ENCODE data around the gene PPARG.
A peak's percentile ranks its signal among the peaks of the same experiment; 100 is the strongest.
"Not testable (repeated sequence)": the region's sequence is repeated elsewhere in the genome, so short reads cannot be mapped to it uniquely, and the experiment has no call there.

The PPARG gene

DNA sequence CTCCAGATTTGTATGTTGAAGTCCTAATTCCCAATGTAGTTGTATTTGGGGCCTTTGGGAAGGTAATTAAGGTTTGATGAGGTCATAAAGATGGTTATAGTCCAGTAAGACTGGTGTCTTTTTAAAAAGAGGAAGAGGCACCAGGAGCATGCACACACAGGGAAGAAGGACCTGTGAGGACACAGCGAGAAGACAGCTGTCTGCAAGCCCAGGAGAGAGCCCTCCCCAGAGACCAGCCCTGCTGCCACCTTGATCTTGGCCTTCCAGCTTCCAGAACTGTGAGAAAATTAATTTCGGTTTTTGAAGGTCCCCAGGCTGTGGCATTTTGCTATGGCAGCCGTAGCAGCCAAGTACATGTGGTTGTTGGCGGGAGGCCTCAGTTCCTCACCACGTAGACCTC lies 162.6 kb downstream of the PPARG start:
- H3K4me3 ChIP-seq (ENCODE audit: low read depth in 1 of 5, low read length in 5 of 5), result no peak overlapping the region
- H3K27ac ChIP-seq (ENCODE audit: low read depth, low read length), result peak overlapping the region; percentile 79
- peaks cover 0 to 7% (median 0%) of the 10 kb centered on the region in 5 donors for H3K9me3 ChIP-seq (ENCODE audit: control insufficient read depth in 5 of 5, low read length in 5 of 5)
- H3K36me3 ChIP-seq (ENCODE audit: control insufficient read depth in 5 of 5, insufficient read depth in 5 of 5, low read length in 5 of 5), result peaks cover 0 to 4% (median under 1%) of the 10 kb centered on the region in 5 donors
- peaks cover 2 to 42% (median 30%) of the 10 kb centered on the region in 5 donors for H3K4me1 ChIP-seq (ENCODE audit: control insufficient read depth in 5 of 5, insufficient read depth in 5 of 5, low read length in 5 of 5)
- no peaks in the 10 kb centered on the region for H3K27me3 ChIP-seq (ENCODE audit: control insufficient read depth in 5 of 5, insufficient read depth in 4 of 5, low read length in 5 of 5)
- no peak overlapping the region for H3K9ac ChIP-seq (ENCODE audit: low read length in 5 of 5)

DNA sequence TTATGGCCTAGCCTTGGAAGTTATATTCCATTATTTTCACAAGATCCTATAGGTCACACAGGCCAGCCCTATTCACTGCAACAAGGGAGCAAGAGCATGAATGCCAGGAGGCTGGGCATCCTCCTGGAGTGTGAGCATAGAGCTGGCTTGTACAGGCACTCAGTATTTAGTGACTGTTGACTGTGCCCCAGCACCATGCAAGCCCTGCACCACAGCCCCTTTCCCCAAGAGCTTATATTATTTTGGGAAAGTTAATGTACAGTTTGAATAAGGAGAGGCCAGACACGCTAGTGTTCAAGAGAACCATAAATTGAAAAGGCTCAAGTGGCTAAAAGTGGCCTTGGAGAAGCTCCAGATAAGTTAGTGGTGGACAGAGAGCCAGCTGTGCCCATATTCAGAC lies 163.1 kb downstream of the PPARG start:
- Histone ChIP-seq H3K27me3 (ENCODE audit: control insufficient read depth in 5 of 5, insufficient read depth in 4 of 5, low read length in 5 of 5) (no peaks in the 10 kb centered on the region), H3K4me3 (ENCODE audit: low read depth in 1 of 5, low read length in 5 of 5) (no peak overlapping the region), H3K36me3 (ENCODE audit: control insufficient read depth in 5 of 5, insufficient read depth in 5 of 5, low read length in 5 of 5) (peaks cover 0 to 7% (median 3%) of the 10 kb centered on the region in 5 donors), H3K27ac (ENCODE audit: low read depth, low read length) (peak overlapping the region; percentile 79), H3K9ac (ENCODE audit: low read length in 5 of 5) (no peak overlapping the region), H3K9me3 (ENCODE audit: control insufficient read depth in 5 of 5, low read length in 5 of 5) (peaks cover 0 to 7% (median 0%) of the 10 kb centered on the region in 5 donors), H3K4me1 (ENCODE audit: control insufficient read depth in 5 of 5, insufficient read depth in 5 of 5, low read length in 5 of 5) (peaks cover 2 to 42% (median 30%) of the 10 kb centered on the region in 5 donors)

DNA sequence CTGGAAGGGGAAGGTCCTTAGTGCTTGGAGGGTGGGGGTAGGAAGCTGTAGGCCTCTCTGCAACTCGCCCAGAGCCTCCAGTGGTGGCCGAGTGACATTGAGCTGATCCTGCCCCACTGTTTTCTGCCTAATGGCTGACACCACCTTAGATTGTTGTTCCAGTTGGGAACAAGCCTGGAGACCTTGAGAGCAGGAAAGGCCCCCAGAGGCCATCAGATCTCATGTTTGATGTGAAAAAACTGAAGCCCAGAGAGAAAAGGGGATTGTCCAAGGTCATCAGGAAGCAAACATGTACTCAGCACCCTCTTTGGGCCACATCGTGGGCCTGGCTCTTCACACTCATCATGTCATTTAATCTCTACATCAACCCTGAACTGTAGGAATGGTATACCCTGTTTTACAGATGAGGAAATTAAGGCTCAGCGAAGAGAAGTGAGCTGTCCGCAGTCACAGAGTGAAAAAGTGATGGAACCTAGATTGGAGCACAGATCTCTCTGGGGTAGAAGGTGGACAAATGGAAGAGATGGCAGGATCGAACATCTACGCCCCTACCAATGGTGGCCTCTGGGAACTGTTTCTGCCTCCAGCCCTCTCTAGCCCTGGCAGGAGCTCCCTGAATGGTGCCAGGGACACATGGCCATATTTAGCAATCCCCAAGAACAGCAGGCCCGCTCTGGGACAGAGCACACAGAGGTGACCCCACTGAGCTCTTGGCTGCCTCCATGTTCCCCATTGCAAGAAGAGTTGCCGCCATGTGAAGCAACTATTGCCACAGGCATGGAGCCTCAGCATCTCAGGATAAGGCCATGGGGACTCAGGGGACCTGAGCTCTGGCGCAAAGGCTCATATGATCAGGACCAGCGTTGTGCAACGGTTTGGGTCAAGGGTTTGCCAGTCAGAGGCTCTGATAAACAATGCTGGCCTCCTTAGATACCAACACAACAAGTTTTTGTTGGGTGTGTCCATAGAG lies 163.8 kb downstream of the PPARG start:
- peaks cover 0 to 7% (median 3%) of the 10 kb centered on the region in 5 donors for H3K36me3 ChIP-seq (ENCODE audit: control insufficient read depth in 5 of 5, insufficient read depth in 5 of 5, low read length in 5 of 5)

DNA sequence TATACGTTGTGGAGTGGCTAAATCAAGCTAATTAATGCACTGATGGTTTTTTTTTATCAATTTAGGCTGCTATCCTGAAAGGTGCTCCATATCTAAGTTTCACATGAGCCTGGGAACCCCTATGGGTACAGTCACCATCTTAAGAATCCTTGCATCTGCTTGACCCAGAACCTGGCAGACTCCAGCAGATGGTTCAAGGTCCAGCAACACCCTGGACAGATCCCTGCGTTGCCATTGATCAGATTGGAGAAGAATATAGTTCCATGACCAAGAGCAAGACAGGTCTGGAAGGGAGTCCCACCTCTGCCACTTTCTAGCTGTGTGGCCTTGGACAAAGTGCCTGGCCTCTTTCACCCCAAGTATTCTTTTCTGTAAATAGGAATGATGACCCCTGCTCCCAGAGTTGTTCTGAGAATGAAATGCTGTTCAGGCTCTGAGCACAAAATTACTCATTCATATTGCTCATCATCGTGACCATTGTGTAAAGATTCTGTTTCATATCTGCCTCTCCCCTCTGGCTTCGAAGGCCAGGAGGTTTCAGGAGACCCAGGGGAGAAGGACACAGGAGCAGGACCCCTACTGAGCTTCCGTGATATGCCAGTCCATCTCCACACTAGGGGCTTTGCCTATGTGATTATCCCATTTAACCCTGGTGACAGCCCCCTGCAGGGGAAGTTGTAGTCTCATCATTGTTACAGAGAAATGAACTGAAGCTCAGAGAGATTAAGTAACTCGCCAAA lies 165.4 kb downstream of the PPARG start:
- Histone ChIP-seq H3K27ac (ENCODE audit: low read depth, low read length) (peak overlapping the region; percentile 92), H3K27me3 (ENCODE audit: control insufficient read depth in 5 of 5, insufficient read depth in 4 of 5, low read length in 5 of 5) (no peaks in the 10 kb centered on the region), H3K9me3 (ENCODE audit: control insufficient read depth in 5 of 5, low read length in 5 of 5) (peaks cover 0 to 4% (median 0%) of the 10 kb centered on the region in 5 donors), H3K36me3 (ENCODE audit: control insufficient read depth in 5 of 5, insufficient read depth in 5 of 5, low read length in 5 of 5) (peaks cover 0 to 7% (median 3%) of the 10 kb centered on the region in 5 donors), H3K9ac (ENCODE audit: low read length in 5 of 5) (peak overlapping the region in 1 of 5 donors; percentile 1), H3K4me1 (ENCODE audit: control insufficient read depth in 5 of 5, insufficient read depth in 5 of 5, low read length in 5 of 5) (peaks cover 2 to 51% (median 37%) of the 10 kb centered on the region in 5 donors), H3K4me3 (ENCODE audit: low read depth in 1 of 5, low read length in 5 of 5) (no peak overlapping the region)

More for the DNA sequence above, 163.8 kb downstream of the PPARG start:
- H3K27ac ChIP-seq (ENCODE audit: low read depth, low read length), result peak overlapping the region; percentile 92
- no peak overlapping the region for H3K4me3 ChIP-seq (ENCODE audit: low read depth in 1 of 5, low read length in 5 of 5)
- H3K4me1 ChIP-seq (ENCODE audit: control insufficient read depth in 5 of 5, insufficient read depth in 5 of 5, low read length in 5 of 5), result peaks cover 2 to 42% (median 30%) of the 10 kb centered on the region in 5 donors
- no peak overlapping the region for H3K9ac ChIP-seq (ENCODE audit: low read length in 5 of 5)
- H3K9me3 ChIP-seq (ENCODE audit: control insufficient read depth in 5 of 5, low read length in 5 of 5), result peaks cover 0 to 7% (median 0%) of the 10 kb centered on the region in 5 donors
- H3K27me3 ChIP-seq (ENCODE audit: control insufficient read depth in 5 of 5, insufficient read depth in 4 of 5, low read length in 5 of 5), result no peaks in the 10 kb centered on the region

GRCh38 chr3:12454816-12455121 lies 165.9 kb downstream of the PPARG start:
- Histone ChIP-seq H3K27ac (ENCODE audit: low read depth, low read length) (peak overlapping the region; percentile 92), H3K4me3 (ENCODE audit: low read depth in 1 of 5, low read length in 5 of 5) (no peak overlapping the region), H3K4me1 (ENCODE audit: control insufficient read depth in 5 of 5, insufficient read depth in 5 of 5, low read length in 5 of 5) (peaks cover 2 to 56% (median 38%) of the 10 kb centered on the region in 5 donors), H3K9me3 (ENCODE audit: control insufficient read depth in 5 of 5, low read length in 5 of 5) (peaks cover 0 to 4% (median 0%) of the 10 kb centered on the region in 5 donors), H3K36me3 (ENCODE audit: control insufficient read depth in 5 of 5, insufficient read depth in 5 of 5, low read length in 5 of 5) (peaks cover 0 to 7% (median 3%) of the 10 kb centered on the region in 5 donors), H3K9ac (ENCODE audit: low read length in 5 of 5) (no peak overlapping the region), H3K27me3 (ENCODE audit: control insufficient read depth in 5 of 5, insufficient read depth in 4 of 5, low read length in 5 of 5) (no peaks in the 10 kb centered on the region)

DNA sequence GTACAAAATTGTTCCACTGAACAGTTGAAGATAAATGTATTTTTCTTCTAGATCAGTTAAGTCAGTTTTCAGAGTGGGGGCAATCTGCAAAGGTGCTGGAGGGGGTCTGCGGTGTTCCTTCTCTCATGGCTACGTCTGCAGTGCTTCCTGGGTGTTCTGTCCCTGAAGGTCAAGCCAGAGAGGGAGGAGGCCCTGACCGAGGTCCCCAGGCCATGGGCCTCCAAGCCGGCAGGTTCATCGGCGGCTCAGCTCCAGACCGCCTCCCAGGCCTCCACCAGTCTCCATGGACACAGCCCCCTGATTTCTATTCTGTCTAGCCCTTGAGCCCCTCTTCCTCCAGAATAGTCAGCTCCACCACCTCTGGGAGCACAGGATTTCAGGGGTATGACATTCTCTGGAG lies 166.9 kb downstream of the PPARG start:
- H3K27me3 ChIP-seq (ENCODE audit: control insufficient read depth in 5 of 5, insufficient read depth in 4 of 5, low read length in 5 of 5), result no peaks in the 10 kb centered on the region
- H3K9ac ChIP-seq (ENCODE audit: low read length in 5 of 5), result no peak overlapping the region
- H3K4me3 ChIP-seq (ENCODE audit: low read depth in 1 of 5, low read length in 5 of 5), result no peak overlapping the region
- peaks cover 0 to 7% (median 3%) of the 10 kb centered on the region in 5 donors for H3K36me3 ChIP-seq (ENCODE audit: control insufficient read depth in 5 of 5, insufficient read depth in 5 of 5, low read length in 5 of 5)
- peaks cover 0 to 4% (median 0%) of the 10 kb centered on the region in 5 donors for H3K9me3 ChIP-seq (ENCODE audit: control insufficient read depth in 5 of 5, low read length in 5 of 5)
- H3K27ac ChIP-seq (ENCODE audit: low read depth, low read length), result peak overlapping the region; percentile 92
- peaks cover 2 to 54% (median 36%) of the 10 kb centered on the region in 5 donors for H3K4me1 ChIP-seq (ENCODE audit: control insufficient read depth in 5 of 5, insufficient read depth in 5 of 5, low read length in 5 of 5)

- Histone ChIP-seq H3K9ac (ENCODE audit: low read length in 5 of 5) (no peak overlapping the region), H3K27me3 (ENCODE audit: control insufficient read depth in 5 of 5, insufficient read depth in 4 of 5, low read length in 5 of 5) (no peaks in the 10 kb centered on the region), H3K9me3 (ENCODE audit: control insufficient read depth in 5 of 5, low read length in 5 of 5) (peaks cover 0 to 3% (median 0%) of the 10 kb centered on the region in 5 donors), H3K36me3 (ENCODE audit: control insufficient read depth in 5 of 5, insufficient read depth in 5 of 5, low read length in 5 of 5) (peaks cover 0 to 7% (median 3%) of the 10 kb centered on the region in 5 donors), H3K4me1 (ENCODE audit: control insufficient read depth in 5 of 5, insufficient read depth in 5 of 5, low read length in 5 of 5) (peaks cover 2 to 53% (median 29%) of the 10 kb centered on the region in 5 donors), H3K27ac (ENCODE audit: low read depth, low read length) (peak overlapping the region; percentile 92), H3K4me3 (ENCODE audit: low read depth in 1 of 5, low read length in 5 of 5) (no peak overlapping the region)
Measured at GRCh38 chr3:12456441-12456840, 167.6 kb downstream of the PPARG start.

DNA sequence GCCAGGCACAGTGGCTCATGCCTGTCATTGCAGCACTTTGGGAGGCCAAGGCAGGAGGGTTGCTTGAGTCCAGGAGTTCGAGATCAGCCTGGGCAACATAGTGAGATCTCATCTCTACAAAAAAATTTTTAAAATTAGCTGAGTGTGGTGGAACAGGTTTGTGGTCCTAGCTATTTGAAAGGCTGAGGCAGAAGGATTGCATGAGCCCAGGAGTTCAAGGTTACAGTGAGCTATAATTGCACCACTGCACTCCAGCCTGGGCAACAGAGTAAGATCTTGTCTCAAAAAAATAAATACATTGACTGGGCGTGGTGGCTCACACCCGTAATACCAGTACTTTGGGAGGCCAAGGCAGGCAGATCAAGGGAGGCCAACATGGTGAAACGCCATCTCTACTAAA lies 168.5 kb downstream of the PPARG start:
- not testable (repeated sequence) for H3K27ac ChIP-seq (ENCODE audit: low read depth, low read length); H3K9ac ChIP-seq (ENCODE audit: low read length in 5 of 5)

GRCh38 chr3:12458901-12459300 lies 170.0 kb downstream of the PPARG start:
- Histone ChIP-seq H3K27me3 (ENCODE audit: control insufficient read depth in 5 of 5, insufficient read depth in 4 of 5, low read length in 5 of 5) (no peaks in the 10 kb centered on the region), H3K27ac (ENCODE audit: low read depth, low read length) (peak overlapping the region; percentile 88), H3K36me3 (ENCODE audit: control insufficient read depth in 5 of 5, insufficient read depth in 5 of 5, low read length in 5 of 5) (peaks cover 0 to 7% (median 3%) of the 10 kb centered on the region in 5 donors), H3K9ac (ENCODE audit: low read length in 5 of 5) (no peak overlapping the region), H3K9me3 (ENCODE audit: control insufficient read depth in 5 of 5, low read length in 5 of 5) (no peaks in the 10 kb centered on the region), H3K4me3 (ENCODE audit: low read depth in 1 of 5, low read length in 5 of 5) (no peak overlapping the region), H3K4me1 (ENCODE audit: control insufficient read depth in 5 of 5, insufficient read depth in 5 of 5, low read length in 5 of 5) (peaks cover 2 to 55% (median 34%) of the 10 kb centered on the region in 5 donors)

More for the DNA sequence above, 168.5 kb downstream of the PPARG start:
- not testable (repeated sequence) for H3K9me3 ChIP-seq (ENCODE audit: control insufficient read depth in 5 of 5, low read length in 5 of 5); H3K4me3 ChIP-seq (ENCODE audit: low read depth in 1 of 5, low read length in 5 of 5); H3K36me3 ChIP-seq (ENCODE audit: control insufficient read depth in 5 of 5, insufficient read depth in 5 of 5, low read length in 5 of 5); H3K27me3 ChIP-seq (ENCODE audit: control insufficient read depth in 5 of 5, insufficient read depth in 4 of 5, low read length in 5 of 5)
- H3K4me1 ChIP-seq (ENCODE audit: control insufficient read depth in 5 of 5, insufficient read depth in 5 of 5, low read length in 5 of 5), result peaks cover 4 to 53% (median 30%) of the 10 kb centered on the region in 5 donors
